Activated CD4-positive, CD25-positive, alpha-beta regulatory T cell treated with anti-CD3 and anti-CD28 coated beads, Interleukin-2, amount 50 U/mL, for 72 hours (primary cell): ENCODE measurements around the gene TMEM94.
A peak's percentile ranks its signal among the peaks of the same experiment; 100 is the strongest.

ENCODE experiments used
- DNase-seq: peaks from one replicate; pipeline ENCODE4 v3.0.0; 2021

Gene TMEM94

GRCh38 chr17:75530837-75531720 is 74.6 kb downstream of the TMEM94 start:
- DNase-seq, result no peak

- no peak for DNase-seq
Observed at GRCh38 chr17:75531721-75532072, 75.3 kb downstream of the TMEM94 start.

GRCh38 chr17:75535119-75535537 is 78.7 kb downstream of the TMEM94 start:
- DNase-seq, result peak; percentile 62

GRCh38 chr17:75535871-75536270 is 79.4 kb downstream of the TMEM94 start:
- DNase-seq, result no peak

GRCh38 chr17:75536366-75536765 is 79.9 kb downstream of the TMEM94 start:
- no peak for DNase-seq

- no peak for DNase-seq
Observed at GRCh38 chr17:75539967-75540729, 83.7 kb downstream of the TMEM94 start.

GRCh38 chr17:75540923-75541503 is 84.6 kb downstream of the TMEM94 start:
- DNase-seq, result no peak

GRCh38 chr17:75542229-75542628 is 85.8 kb downstream of the TMEM94 start:
- DNase-seq, result no peak

GRCh38 chr17:75542728-75543336 is 86.4 kb downstream of the TMEM94 start:
- DNase-seq, result no peak

- no peak for DNase-seq
Observed at GRCh38 chr17:75544250-75544649, 87.8 kb downstream of the TMEM94 start.

GRCh38 chr17:75546181-75546580 is 89.7 kb downstream of the TMEM94 start:
- no peak for DNase-seq

- DNase-seq, result no peak
Observed at GRCh38 chr17:75547091-75547490, 90.7 kb downstream of the TMEM94 start.

GRCh38 chr17:75548813-75549212 is 92.4 kb downstream of the TMEM94 start:
- no peak for DNase-seq
